ENCODE results near the gene CCR7.
"Not testable (repeated sequence)": the region's sequence is repeated elsewhere in the genome, so short reads cannot be mapped to it uniquely, and the experiment has no call there.

CCR7 gene

DNA sequence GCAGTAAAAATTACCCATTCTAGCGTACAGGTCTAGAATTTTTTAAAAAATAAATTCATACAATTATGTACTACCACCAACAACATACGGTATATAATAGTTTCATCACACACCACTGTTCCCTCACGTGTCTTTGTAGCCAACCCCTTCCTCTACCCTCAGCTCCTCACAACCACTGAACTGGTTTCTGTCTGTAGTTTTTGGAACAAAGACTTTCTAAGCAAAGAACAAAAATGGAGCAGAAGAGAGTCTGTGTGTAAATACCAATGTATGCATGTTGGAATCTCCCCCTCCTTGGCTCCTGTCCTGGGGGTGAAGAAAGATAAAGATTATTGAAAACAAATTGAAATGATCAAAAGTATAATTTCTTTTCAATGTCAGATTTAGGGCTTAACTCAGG, 31.9 kb upstream of the CCR7 start:
- DNase-seq: no peak

DNA sequence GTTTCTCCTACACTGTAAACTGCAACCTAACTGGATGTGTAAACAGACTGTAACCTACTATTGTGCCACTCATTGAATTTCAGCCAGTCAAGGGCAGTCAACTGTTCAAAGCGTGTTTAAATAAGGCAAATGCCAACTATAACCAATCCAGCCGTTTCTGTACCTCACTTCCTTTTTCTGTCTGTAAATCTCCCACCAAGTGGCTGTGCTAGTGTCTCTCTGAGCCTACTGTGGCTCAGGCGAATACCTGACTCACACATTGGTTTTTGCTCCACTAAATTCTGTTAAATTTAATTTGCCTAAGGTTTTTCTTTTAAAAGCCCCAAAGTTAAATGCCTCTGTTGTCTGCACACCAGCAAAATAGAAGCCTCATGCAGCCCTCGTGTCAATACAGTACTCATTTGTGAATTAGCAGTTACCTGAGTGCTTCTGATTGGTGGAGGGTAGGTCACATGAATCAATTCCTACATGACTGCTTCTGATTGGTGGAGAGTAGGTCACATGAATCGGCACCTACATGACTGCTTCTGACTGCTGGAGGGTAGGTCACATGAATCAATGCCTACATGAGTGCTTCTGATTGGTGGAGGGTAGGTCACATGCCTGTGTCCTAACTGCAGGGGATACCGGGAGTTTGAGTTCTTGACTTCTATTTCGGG, 31.1 kb upstream of the CCR7 start:
- no peak for DNase-seq

DNA sequence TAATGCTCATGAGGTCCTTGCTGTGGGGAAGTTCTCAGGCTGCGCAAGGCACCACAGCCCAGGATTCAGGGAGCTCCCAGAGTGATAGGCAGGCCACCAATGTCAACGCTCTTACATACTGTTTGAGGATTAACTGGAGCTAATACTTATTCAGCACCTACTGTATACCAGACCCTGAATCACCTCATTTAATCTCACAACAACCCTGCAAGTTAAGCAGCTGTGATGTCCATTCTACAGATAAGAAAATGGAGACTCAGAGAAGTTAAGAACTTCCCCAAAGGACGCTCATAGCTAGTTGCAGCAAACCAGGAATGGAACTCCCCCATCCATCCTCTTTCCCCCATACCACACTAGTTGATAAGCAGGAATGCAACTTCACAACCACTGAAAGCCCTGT, 25.5 kb upstream of the CCR7 start:
- DNase-seq: no peak

DNA sequence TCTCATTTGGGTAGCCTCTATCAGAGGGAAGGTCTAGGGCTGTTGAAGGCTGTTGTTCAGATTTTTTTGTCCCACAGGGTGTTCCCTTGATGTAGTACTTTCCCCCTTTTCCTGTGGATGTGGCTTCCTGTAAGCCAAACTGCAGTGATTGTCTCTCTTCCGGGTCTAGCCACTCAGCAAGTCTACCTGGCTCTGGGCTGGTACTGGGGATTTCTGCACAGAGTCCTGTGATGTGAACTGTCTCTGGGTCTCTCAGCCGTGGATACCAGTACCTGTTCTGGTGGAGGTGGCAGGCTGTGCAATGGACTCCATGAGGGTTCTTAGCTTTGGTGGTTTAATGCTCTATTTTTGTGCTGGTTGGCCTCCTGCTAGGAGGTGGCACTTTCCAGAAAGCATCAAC, 23.3 kb upstream of the CCR7 start:
- no peak for DNase-seq

DNA sequence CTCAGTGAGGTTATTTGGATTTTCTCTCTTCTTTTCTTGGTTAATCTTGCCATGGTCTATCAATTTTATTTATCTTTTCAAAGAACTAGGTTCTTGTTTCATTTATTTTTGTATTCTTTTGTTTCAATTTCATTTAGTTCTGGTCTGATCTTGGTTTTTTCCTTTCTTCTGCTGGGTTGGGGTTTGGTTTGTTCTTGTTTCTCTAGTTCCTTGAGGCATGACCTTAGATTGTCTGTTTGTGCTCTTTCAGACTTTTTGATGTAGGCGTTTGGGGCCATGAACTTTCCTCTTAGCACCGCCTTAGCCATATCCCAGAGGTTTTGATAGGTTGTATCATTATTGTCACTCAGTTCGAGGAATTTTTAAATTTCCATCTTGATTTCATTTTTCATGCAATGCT, 21.0 kb upstream of the CCR7 start:
- not testable (repeated sequence) for DNase-seq

DNA sequence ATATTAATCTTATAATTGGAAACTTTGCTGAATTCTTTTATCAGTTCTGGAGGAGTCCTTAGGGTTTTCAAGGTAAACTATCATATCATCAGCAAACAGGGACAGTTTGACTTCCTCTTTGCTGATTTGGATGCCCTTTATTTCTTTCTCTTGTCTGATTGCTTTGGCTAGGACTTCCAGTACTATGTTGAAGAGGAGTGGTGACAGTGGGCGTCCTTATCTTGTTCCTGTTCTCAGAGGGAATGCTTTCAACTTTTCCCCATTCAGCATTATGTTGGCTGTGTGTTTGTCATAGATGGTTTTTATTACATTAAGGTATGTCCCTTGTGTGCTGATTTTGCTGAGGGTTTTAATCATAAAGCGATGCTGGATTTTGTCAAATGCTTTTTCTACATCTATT, 19.7 kb upstream of the CCR7 start:
- DNase-seq: not testable (repeated sequence)

DNA sequence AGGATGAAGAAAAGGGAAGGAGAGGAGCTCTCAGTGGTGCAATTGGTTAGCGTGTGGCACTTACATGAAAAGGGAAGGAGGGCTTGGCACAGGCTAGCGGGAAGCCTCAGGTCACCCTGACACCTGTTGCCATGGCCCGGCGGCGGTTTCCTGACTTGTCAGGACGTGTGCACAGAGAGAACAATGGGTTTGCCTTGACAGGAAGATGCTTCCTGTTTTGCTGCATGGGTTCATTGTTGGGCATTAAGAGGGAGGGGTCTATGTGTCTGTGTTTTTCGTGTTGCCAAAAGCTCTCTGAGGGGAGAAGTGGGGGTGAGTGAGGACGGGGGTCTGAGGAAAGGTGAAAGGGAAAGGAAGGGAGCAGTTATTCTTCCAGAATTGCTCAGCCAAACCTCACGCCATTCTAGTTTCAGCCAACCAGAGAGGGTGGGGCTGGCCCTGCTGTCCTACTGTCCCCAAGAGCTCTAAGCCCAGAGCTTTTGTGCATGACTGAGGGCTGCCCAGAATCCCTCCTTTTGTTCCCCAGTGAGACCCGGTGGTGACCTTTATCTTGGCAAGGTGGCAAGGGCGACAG, 17.1 kb upstream of the CCR7 start:
- peak; percentile 51 for DNase-seq

DNA sequence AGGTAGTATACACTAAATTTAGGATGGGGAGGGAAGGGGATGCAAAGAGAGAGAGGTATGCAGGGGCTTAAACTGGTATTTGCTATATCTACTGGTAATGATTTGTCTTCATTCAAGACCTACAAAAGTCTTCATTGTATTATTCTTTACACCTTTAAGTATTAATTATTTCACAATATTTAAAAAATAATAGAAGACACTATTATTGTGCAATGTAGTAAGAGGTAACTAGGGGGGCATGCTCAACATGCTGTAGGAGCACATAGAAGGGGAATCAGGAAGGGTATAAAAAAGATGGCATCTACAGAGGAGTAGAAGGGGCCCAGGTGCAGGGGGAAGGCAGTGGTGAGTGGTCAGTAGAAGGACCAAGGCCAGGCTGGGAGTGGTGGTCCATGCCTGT, 14.9 kb upstream of the CCR7 start:
- no peak for DNase-seq

DNA sequence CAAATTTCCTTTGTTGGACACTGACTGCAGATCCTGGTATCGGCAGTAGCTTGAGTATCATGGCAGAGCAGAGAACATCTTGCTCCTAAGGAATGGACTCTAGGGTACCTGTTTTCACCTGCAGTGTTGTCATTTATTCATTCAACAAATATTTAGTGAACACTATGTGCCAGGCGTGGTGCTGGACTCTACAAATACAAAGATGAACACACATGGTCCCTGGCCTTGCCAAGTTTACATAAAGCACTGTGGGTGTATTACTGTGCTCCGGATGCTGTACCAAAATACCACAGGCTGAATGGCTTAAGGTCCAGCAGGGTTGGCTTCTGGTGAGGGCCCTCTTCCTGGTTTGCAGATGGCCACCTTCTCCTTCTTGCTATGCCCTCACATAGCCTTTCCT, 14.2 kb upstream of the CCR7 start:
- DNase-seq: no peak

DNA sequence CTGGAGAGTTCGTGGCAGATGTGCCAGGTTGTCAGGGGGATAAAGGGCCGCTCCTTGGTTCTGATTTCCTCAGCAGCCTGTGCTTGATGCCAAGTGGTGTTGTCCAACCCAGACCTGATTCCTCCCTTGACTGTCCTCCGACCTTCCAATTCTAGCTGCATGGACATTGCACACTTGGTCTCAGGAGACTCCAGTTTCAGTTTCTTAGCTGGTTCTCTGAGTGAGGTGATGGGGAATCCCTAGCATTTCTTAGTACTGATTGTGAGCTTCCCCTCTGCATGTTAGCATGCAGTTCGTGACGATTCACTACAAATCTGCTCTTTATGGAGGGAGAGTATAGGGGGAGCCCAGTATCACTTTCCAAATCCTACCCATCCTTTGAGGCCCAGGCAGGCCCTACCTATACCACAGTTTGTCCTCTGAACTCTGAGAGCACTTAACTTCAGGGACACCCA, 12.4 kb upstream of the CCR7 start:
- no peak for DNase-seq

DNA sequence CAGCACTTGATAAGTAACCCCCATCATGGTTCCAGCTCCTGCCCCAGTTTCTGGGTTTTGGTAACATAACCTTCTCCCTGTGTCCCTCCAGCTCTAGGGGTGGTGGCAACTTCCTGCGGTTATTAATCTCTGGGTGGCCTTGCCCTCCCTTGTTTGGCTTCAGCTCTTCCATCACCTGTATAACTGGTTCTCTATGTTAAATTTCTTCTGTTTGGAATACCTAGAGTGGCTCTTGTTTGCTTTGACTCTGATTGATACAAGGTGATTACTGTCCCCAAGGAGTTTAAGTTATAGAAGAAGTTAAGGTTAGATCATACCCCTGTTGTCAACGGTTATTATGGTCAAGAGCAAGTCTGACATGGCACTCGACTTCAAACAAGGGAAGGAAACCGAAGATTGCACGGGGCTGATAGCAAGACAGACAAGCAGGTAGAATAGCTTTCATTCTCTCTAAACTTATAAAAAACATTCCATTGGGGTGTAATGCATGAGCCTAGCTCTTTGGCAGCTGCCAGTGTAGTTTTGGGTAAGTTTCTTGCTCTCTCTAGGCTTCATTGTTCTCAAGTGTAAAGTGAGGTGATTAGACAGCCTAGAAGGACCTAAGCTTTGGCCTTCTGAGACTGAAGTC, 11.0 kb upstream of the CCR7 start:
- DNase-seq: no peak

DNA sequence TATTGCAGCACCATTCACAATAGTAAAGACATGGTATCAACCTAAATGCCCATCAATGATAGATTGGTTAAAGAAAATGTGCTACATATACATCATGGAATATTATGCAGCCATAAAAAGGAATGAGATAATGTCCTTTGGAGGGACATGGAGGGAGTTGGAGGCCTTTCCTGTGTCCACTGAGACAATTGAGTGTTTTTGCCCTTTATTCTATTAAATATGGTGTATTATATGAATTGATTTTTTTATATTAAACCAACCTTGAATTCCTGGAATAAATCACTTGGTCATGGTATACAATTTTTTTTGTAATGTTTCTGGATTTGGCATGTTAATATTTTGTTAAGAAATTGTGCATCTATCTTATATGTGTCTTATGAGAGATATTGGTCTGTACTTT, 9.0 kb upstream of the CCR7 start:
- no peak for DNase-seq

DNA sequence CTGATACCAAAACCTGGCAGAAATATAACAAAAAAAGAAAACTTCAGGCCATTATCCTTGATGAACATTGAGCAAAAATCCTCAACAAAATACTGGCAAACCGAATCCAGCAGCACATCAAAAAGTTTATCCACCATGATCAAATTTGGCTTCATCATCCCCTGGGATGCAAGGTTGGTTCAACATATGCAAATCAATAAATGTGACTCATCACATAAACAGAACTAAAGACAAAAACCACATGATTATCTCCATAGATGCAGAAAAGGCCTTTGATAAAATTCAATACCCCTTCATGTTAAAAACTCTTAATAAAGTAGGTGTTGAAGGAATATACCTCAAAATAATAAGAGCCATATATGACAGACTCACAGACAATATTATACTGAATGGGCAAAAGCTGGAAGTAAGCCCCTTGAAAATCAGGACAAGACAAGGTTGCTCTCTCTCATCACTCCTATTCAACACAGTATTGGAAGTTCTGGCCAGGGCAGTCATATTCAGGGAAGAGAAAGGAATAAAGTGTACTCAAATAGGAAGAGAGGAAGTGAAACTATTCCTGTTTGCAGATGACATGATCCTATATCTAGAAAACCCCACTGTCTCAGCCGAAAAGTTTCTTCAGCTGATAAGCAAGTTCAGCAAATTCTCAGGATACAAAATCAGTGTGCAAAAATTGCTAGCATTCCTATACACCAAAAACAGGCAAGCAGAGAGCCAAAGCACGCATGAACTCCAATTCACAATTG, 7.1 kb upstream of the CCR7 start:
- not testable (repeated sequence) for DNase-seq

DNA sequence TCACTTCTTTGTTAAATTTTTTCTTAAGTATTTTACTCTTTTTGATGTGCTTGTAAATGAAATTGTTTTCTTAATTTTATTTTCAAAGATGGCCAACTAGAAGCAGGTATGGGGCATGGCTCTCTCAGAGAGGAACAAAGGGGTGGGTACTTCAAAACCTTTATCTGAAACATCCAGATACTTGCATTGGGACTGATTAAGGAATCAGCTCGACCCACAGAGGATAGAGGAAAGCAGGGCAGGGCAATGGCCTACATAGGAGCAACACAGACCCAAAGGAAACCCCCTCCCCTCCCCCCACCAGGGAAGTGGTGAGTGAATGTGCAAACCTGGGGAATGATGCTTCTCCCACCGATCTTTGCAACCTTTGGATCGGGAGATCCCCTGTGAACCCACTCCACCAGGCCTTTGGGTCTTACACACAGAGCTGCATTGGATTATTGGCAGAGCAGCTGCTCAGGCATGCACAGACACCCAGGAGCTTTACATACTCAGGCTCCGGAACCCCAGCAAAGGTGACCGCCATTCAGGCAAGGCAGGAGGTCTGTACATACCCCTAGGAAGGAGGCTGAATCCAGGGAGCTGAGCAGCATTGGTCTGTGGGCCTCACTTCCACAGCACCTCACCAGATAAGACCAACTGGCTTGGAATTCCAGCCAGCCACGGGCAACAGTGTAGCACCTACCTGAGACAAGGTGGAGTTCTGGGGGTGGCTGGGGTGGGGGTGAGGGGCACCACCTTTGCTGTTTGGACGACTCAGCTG, 3.0 kb upstream of the CCR7 start:
- DNase-seq: no peak

DNA sequence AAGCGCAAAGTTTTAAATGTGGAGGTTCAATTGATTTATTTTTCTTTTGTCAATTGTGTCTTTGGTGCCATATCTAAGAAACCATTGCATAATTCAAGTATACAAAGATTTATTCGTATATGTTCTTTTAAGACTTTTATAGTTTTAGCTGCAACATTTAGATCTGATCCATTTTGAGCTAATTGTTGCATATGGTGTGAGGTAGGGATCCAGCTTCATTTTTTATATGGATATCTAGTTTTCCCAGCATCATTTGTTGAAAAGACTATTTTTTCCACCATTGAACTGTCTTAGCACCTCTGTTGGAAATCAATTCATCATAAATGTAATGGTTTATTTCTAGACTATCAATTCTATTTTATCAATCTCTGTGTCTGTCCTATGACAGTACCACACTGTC, 2.1 kb upstream of the CCR7 start:
- no peak for DNase-seq

DNA sequence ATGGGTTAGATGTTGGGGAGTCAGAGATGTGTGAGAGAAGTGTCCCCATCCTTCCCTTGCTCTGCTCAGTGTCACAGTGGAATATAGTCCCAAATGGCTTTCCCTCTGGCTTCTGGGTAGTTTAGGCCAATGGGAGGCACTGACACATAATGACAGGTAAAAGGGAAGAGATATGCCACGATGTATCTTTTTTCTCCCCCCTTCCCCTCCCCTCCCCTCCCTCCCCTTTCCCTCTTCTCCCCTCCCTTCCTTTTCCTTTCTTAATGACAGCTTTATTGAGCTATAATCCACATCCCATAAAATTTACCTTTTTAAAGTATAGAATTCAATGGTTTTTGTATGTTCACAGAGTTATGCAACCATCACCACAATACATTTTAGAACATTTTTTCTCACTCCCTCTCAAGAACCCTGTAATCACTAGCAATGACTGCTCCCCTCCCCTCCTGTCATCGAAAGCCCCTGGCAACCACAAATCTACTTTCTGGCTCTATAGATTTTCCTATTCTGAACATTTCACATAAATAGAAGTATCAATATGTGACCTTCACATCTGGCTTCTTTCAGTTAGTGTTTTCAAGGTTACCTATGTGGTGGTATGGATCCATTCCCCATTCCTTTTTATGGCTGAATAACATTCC, 617 bp upstream of the CCR7 start:
- no peak for DNase-seq

DNA sequence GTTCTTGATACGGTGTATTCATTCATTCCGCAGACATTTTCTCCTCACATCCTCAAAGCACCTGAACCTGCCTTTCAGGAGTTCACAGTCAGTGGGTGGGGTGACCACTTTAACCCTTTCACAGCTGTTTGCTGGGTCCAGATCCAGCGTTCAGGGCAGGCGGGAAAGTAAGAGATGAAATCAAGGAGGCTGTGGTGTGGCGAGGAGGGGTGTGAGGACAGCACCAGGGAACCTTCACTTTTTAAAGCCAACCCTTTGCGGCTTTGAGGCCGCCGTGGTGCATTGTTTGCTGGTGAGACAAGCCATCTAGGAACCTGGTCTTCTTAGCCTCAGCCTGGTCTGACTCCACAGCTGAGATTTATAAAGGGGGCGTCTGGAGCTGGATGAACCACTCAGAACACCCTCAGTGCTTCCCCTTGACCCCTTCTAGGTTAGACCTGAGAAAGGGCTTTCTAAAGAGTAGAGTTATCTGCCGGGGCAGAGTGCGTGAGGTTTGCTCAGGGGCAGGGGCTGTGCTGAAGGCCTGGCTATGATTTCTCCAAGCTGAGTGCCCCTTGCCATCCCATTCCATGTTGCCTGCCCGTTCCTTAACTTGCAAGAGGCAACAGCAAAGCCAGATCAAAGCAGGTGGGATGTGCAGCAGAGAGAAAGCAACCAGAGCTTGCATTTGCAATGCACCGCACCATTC, 933 bp downstream of the CCR7 start:
- DNase-seq: peak; percentile 41

DNA sequence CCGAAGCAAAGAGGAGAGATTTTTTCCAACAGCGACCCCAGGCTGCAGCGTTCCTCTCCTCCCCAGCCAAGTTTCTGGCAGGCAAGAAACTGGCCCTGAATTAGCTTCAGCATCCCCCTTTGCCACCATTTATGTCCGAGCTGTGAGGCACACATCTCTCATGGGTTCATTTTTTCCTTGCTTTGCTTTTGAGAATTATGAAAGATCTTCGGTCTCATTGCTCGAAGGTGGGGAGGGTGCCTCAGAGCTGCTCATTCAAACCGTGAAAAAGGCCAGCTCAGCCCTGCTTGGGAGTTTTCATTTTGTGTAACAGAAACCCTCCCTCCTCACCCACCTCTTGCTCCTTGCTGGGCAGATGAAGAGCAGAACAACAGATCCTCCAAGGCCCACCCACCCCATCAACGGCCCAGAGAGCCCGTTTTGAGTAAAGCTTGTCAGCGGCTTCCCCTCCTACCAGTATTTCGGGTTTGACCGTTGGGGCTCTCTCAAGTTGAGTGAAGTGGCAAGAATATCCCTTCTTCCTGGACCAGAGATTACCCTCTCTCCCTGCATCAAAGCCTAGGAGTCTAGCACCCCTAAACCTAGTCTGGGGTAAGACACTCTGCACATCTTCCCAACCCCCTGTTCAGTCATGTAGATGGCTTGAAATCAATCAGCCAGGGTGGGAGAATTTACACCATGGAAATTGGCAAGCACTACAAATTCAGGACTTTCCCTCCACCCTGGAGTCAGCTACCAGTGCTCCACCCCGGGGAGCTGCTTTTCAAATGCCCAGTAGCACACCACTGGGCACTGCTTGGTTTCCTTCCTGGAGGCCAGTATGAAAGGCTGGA, 1.8 kb downstream of the CCR7 start:
- no peak for DNase-seq

DNA sequence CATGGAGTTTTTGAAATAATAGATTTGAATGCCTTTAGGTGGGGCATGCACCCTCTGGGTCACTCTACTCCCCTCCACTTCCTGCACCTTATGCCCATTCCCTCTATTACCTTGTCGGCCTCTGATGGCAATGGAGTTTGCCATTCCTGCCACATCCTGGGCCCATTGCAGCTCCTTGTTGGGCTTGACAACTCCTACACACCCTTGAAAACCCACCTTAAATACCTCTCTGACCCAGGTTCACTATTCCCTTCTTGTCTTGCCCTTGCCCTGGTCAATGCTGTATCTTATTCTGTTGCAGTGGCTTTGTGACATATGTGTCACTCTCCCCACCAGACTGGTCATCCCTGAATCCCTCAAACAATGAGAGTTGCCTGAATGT, 2.4 kb downstream of the CCR7 start:
- DNase-seq: no peak

DNA sequence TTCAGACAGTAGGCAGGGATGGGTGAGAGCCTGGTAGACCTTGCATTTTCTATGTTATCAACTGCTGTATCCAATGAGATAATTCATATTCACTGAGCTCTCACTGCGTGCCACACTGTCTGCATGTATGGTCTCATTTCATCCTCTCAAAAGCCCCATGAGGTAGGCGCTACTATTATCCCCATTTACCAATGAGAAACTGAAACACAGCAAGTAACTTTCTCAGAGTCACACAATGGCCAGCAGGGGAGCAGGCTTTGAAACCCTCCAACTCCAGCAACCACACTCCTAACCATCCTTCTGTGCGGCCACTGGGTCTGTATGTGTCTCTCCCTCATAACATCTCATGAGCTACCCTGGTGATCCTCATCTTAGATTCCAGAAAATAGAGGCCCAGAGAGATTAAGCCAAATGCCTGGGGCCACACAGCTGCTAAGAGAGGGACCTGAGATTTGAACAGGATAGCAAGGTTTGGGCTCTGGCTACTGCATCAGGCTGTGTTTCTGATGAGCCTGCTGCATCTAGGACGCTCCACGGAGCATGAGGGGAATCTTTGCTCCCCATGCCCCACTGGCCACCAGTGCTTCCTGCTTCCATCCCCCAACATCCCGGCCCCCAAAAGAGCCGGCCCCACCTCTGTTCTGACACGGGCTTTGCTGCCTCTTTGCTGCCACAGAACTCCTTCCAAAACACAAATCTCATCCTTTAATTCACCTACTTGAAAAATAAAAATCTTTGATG, 3.2 kb downstream of the CCR7 start:
- peak; percentile 59 for DNase-seq

Measured in effector CD4-positive, alpha-beta T cell (primary cell).